Stimulated activated CD4-positive, alpha-beta T cell treated with anti-CD3 and anti-CD28 coated beads, Interleukin-2, amount 100 ng/mL, for 4 hours (primary cell): ENCODE results near the gene LGMN.

Experiments
- DNase-seq: peaks from one replicate; pipeline ENCODE4 v3.0.0-alpha.2; 2020; ENCODE audit warnings: low read depth

LGMN gene

DNA sequence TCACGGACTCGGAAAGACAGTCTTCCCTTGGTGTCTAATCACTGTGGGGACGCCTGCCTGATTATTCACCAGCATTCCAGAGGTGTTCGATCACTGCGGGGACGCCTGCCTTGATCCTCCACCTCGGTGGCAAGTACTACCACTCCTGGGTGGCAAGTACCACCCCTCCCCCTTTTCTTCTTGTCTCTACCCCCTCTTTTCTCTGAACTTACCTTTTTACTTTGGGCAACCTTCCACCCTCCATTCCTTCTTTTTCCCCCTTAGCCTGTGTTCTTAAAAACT is 12.0 kb upstream of the LGMN start:
- DNase-seq = no peak

DNA sequence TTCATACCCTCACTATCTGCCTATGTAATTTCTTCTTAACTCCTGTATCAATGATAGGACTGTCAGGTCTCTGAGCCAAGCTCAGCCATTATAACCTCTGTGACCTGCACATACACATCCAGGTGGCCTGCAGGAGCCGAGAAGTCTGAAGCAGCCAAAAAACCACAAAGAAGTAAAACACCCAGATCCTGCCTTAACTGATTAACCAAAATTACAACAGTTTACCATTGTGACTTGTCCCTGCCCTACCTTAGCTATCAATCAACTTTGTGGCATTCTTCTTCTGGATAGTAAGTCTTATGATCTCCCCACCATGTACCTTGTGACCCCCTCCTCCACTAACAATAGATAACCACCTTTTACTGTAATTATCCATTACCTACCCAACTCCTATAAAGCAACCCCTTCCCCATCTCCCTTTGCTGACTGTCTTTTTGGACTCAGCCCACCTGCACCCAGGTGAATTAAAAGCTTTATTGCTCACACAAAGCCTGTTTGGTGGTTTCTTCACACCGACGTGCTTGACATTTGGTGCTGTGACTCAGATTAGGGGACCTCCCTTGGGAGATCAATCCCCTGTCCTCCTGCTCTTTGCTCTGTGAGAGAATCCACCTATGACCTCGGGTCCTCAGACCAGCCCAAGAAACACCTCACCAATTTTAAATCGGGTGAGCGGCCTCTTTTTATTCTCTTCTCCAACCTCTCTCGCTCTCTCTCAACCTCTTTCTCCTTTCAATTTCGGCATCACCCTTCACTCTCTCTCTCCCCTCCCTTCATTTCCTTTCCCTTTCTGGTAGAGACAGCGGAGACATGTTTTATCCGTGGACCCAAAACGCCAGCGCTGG is 11.5 kb upstream of the LGMN start:
- no peak for DNase-seq

DNA sequence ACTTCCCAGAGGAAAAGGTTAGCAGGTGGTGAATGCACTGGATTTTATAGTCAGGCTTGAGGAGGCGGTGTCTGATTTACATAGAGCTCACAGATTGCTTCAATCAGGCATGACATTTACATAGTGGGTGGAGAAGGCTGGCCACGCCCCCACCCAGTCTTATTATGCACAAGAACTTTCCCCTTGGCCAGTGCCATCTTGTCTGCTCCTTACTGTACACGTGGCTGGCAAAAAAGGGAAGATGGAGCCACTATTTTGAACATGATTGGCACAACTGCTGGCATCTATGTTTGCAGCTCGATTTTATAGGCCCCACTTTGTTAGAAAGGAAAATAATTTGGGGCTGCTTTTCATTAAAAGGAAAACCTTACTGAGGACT is 10.9 kb upstream of the LGMN start:
- no peak for DNase-seq

- DNase-seq = no peak
Observed at GRCh38 chr14:92756446-92756845, 8.0 kb upstream of the LGMN start.

GRCh38 chr14:92755495-92755894 is 7.1 kb upstream of the LGMN start:
- no peak for DNase-seq

GRCh38 chr14:92754966-92755365 is 6.5 kb upstream of the LGMN start:
- no peak for DNase-seq

DNA sequence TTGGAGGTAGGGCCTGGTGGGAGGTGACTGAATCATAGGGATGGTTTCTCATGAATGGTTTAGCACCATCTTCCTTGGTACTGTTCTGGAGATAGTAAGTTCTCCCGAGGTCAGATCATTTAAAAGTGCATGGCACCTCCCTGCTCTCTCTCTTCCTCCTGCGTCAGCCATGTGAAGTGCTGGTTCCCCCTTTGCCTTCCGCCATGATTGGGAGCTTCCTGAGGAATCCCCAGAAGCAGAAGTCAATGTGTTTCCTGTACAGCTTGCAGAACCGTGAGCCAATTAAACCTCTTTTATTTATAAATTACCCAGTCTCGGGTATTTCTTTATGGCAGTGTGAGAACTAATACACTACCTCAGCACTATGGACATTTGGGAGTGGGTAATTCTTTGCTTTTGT is 4.8 kb upstream of the LGMN start:
- DNase-seq = no peak

GRCh38 chr14:92751819-92752218 is 3.4 kb upstream of the LGMN start:
- DNase-seq = no peak

- no peak for DNase-seq
Observed at GRCh38 chr14:92750994-92751400, 2.6 kb upstream of the LGMN start.

DNA sequence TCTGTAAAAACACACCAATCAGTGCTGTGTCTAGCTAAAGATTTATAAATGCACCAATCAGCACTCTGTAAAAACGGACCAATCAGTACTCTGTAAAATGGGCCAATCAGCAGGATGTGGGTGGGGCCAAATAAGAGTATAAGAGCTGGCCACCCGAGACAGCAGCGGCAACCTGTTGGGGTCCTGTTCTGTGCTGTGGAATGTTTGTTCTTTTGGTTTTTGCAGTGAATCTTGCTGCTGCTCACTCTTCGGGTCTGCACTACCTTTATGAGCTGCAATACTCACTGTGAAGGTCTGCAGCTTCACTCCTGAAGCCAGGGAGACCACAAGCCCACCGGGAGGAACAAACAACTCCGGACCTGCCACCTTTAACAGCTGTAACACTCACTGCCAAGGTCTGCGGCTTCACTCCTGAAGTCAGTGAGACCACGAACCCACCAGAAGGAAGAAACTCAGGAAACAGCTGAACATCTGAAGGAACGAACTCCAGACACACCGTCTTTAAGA is 1.8 kb upstream of the LGMN start:
- peak; percentile 40 for DNase-seq

DNA sequence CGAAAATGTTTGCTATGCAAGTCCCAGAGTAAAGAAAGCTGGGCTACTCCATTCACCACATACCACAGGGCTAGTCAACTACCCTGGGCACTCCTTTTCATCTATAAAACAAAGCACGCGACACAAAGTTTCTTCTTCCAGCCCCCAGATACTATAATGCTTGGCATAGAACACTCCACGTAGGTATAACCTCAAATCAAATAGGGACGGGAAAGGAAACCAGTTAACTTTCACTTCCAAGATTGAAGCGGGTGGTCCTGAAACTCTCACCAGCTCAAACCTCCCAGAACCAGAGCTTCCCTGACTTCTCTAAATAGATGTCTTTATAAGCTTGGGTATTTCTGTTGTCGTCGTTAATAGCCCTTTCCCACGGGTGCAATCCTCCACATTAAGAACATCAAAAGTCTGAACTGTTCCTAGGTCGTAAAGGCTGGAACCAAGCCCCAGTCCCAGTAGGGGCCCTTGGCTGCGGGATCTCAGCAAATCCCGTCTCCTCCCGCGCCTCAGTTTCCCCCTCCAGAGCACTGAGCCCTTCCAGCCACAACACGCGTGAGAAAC is 647 bp downstream of the LGMN start:
- DNase-seq = no peak

GRCh38 chr14:92744198-92744597 is 4.2 kb downstream of the LGMN start:
- no peak for DNase-seq

GRCh38 chr14:92740440-92740839 is 8.0 kb downstream of the LGMN start:
- DNase-seq = no peak

GRCh38 chr14:92737619-92738188 is 10.7 kb downstream of the LGMN start:
- no peak for DNase-seq

DNA sequence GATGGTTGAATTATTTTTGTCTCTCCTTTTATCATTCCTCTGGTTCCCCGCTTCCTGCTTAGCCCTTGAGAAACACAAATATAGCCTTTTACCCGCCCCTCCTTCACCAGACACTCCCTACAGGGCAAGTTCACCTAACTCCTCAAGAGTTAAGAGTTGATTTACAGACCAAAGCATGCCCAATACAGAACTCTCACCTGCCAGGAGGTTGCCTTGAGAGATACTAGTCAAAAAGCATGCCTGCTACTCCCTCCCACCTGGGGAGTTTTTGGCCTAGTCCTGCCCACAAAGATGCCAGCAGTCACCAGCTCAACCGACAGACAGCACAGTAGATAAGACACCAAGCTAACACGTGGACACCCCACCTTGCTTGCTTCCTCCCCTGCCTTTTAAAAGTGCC is 11.2 kb downstream of the LGMN start:
- DNase-seq = no peak

- DNase-seq = no peak
Observed at GRCh38 chr14:92735344-92735743, 13.1 kb downstream of the LGMN start.

GRCh38 chr14:92734618-92735017 is 13.8 kb downstream of the LGMN start:
- no peak for DNase-seq

- no peak for DNase-seq
Observed at GRCh38 chr14:92733007-92733406, 15.4 kb downstream of the LGMN start.

DNA sequence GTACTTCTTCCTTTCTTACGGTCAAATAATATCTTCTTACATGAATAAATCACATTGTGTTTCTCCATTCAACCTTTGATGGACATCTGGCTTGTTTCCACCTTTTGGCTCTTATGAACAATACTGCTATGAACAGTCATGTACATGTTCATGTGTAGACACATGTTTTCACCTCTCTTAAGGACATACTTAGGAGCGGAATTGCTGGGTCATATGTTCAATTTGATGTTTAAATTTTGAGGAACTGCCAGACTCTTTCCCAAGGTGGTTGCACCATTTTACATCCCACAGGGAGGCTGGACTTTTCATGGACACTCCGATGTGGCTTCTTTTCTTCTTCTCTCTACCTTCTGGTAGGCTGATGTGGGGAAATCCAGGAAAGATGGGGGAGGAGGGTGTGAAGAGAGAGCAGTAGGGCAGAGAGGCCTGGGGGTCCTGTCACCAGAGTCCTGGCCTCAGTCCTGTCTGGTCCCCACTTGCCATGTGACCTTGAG is 16.8 kb downstream of the LGMN start:
- no peak for DNase-seq

- no peak for DNase-seq
Observed at GRCh38 chr14:92729634-92730358, 18.6 kb downstream of the LGMN start.

GRCh38 chr14:92728759-92729364 is 19.6 kb downstream of the LGMN start:
- no peak for DNase-seq

- DNase-seq = no peak
Observed at GRCh38 chr14:92726933-92727262, 21.5 kb downstream of the LGMN start.
